Activated CD4-positive, alpha-beta T cell treated with anti-CD3 and anti-CD28 coated beads for 24 hours (primary cell): Measurements from ENCODE around the gene VPS29.

Experiments used
- DNase-seq, 2 donors: peaks; one replicate each; pipeline ENCODE4 v3.0.0-alpha.2; 2020; ENCODE audit warnings: low read depth in 2 of 2

The VPS29 gene

DNA sequence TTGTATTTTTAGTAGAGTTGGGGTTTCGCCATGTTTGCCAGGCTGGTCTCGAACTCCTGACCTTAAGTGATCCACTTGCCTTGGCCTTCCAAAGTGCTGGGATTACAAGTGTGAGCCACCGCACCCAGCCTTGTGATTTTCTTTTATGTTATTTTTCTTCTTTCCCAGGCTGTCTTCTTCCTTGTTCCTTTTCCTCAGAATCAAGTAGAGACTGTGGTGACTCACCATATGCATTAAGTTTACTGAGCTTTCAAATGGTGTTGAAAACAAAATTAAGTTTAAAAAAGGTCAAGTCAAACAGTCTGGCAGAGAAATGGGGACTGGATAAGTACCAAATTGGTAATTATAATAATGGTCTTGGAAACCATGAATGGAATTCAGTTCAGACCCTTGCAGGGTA is 57.5 kb downstream of the VPS29 start:
- no peak for DNase-seq
